Esophagus squamous epithelium (tissue), 4 donors: ENCODE measurements around the gene COL20A1.

Experiments
- CTCF ChIP-seq, 6 experiments: fragments of 450-650 bp in 4 of 6; fragments of 200-600 bp in 2 of 6; sonication (generic) in 2 of 6; IDR thresholded peaks; one replicate each; pipeline ENCODE4 v1.5.1; 2016 to 2019; ENCODE audit warnings: antibody characterized with exemption in 6 of 6, mild to moderate bottlenecking in 4 of 6, moderate library complexity in 4 of 6
- POLR2A ChIP-seq, 4 donors: fragments of 450-650 bp; IDR thresholded peaks; one replicate each; pipeline ENCODE4 v1.6.1; 2017; ENCODE audit warnings: antibody characterized with exemption in 4 of 4, mild to moderate bottlenecking in 4 of 4, moderate library complexity in 3 of 4

- TF ChIP-seq CTCF (IDR thresholded peaks at IDR 0.05): no peak
- TF ChIP-seq POLR2A (IDR thresholded peaks at IDR 0.05): no peak
Measured at GRCh38 chr20:63363013-63363957, 70.3 kb downstream of the COL20A1 start.
